Smooth muscle cell (in vitro differentiated cells): ENCODE data around the gene CRYBG1. TPM values are rescaled to one million over a fixed set of nuclear protein-coding genes. Genes with fewer than 3 reads are reported as not detected.

Experiments used
- DNase-seq: peaks from one replicate; lab custom pipeline; 2025; ENCODE audit not compliant: unreplicated experiment; lab: John Stamatoyannopoulos, UW
- H2AFZ ChIP-seq: fragments of 200-600 bp; sonication (generic); 2 replicates; pipeline ENCODE4 v1.6.0; 2016; ENCODE audit warnings: antibody characterized with exemption, low read depth, mild to moderate bottlenecking
- H3F3A ChIP-seq: fragments of 200-600 bp; sonication (generic); 2 replicates; pipeline ENCODE4 v1.6.0; 2017; ENCODE audit warnings: antibody characterized with exemption, low read depth
- H3K27ac ChIP-seq: fragments of 200-600 bp; sonication (generic); 2 replicates; pipeline ENCODE4 v1.5.1; 2016; ENCODE audit warnings: low read depth, mild to moderate bottlenecking
- H3K27me3 ChIP-seq: fragments of 200-600 bp; sonication (generic); 2 replicates; pipeline ENCODE4 v1.6.1; 2016; ENCODE audit warnings: low read depth, mild to moderate bottlenecking
- H3K36me3 ChIP-seq: fragments of 200-600 bp; sonication (generic); 2 replicates; pipeline ENCODE4 v1.5.1; 2016; ENCODE audit warnings: low read depth
- H3K4me1 ChIP-seq: fragments of 200-600 bp; sonication (generic); 2 replicates; pipeline ENCODE4 v1.5.1; 2016; ENCODE audit warnings: low read depth
- H3K4me2 ChIP-seq: fragments of 200-600 bp; sonication (generic); 2 replicates; pipeline ENCODE4 v1.6.0; 2016; ENCODE audit warnings: mild to moderate bottlenecking
- H3K4me3 ChIP-seq: fragments of 200-600 bp; sonication (generic); 2 replicates; pipeline ENCODE4 v1.5.1; 2016; ENCODE audit warnings: mild to moderate bottlenecking
- H3K79me2 ChIP-seq: fragments of 200-600 bp; sonication (generic); 2 replicates; pipeline ENCODE4 v1.6.0; 2016; ENCODE audit warnings: low read depth, mild to moderate bottlenecking
- H3K9ac ChIP-seq: fragments of 200-600 bp; sonication (generic); 2 replicates; pipeline ENCODE4 v1.6.0; 2016; ENCODE audit warnings: low read depth
- H3K9me3 ChIP-seq: fragments of 200-600 bp; sonication (generic); replicated peaks from 2 replicates; pipeline ENCODE4 v1.5.1; 2016; ENCODE audit warnings: low read depth
- H4K20me1 ChIP-seq: fragments of 200-600 bp; sonication (generic); 2 replicates; pipeline ENCODE4 v1.6.0; 2016; ENCODE audit warnings: low read depth
- CTCF ChIP-seq: fragments of 200-600 bp; sonication (generic); IDR thresholded peaks from 2 replicates; pipeline ENCODE4 v1.5.1; 2017; ENCODE audit warnings: borderline replicate concordance, mild to moderate bottlenecking, antibody characterized with exemption; ENCODE audit not compliant: insufficient read depth, poor library complexity, severe bottlenecking
- WGBS: methylation state at CpG from one replicate; pipeline ENCODE4 v1.1.7; 2016; ENCODE audit warnings: low lambda C conversion rate; 5-methylcytosine and 5-hydroxymethylcytosine counted together
- polyA plus RNA-seq: library from polyadenylated mRNA; unstranded; fragments of >200 nt; fragmentation: Nextera tagmentation; extraction: Ambion mirVana; gene quantifications from 2 replicates; pipeline ENCODE4 v1.2.1, GENCODE V29; 2016
- total RNA-seq: library from RNA; depleted of rRNA; stranded (reverse); fragments of >200 nt; gene quantifications from 2 replicates; pipeline ENCODE4 v1.2.3, GENCODE V29; 2014

CRYBG1 gene
- total and polyA plus RNA-seq, 2 experiments from 2014 or later: 0.98 to 11.9 TPM

GRCh38 chr6:106372838-106373501, 12.5 kb downstream of the CRYBG1 start:
- H4K20me1 ChIP-seq: no peaks in the 10 kb centered on the region
- H3K4me3 ChIP-seq: no peak overlapping the region
- H3K27me3 ChIP-seq: no peaks in the 10 kb centered on the region
- H3K9me3 ChIP-seq: no peaks in the 10 kb centered on the region
- no peaks in the 10 kb centered on the region for H3K36me3 ChIP-seq
- no peak overlapping the region for H3K4me2 ChIP-seq
- no peak overlapping the region for H3K9ac ChIP-seq
- H3F3A ChIP-seq: no peaks in the 10 kb centered on the region
- no peaks in the 10 kb centered on the region for H3K4me1 ChIP-seq
- DNase-seq: no peak
- 89% methylated on average over 4 of the region's 4 CpGs for WGBS
- H3K79me2 ChIP-seq: no peaks in the 10 kb centered on the region
- H2AFZ ChIP-seq: no peak overlapping the region
- TF ChIP-seq CTCF: no peak
- H3K27ac ChIP-seq: peak overlapping the region; percentile 11

- no peak for DNase-seq
- H3K9ac ChIP-seq: no peak overlapping the region
- no peaks in the 10 kb centered on the region for H4K20me1 ChIP-seq
- no peaks in the 10 kb centered on the region for H3K27me3 ChIP-seq
- no peaks in the 10 kb centered on the region for H3K4me1 ChIP-seq
- 94% methylated on average over 1 of the region's 1 CpG for WGBS
- H3K36me3 ChIP-seq: no peaks in the 10 kb centered on the region
- H3K79me2 ChIP-seq: no peaks in the 10 kb centered on the region
- no peak for TF ChIP-seq CTCF
- no peak overlapping the region for H3K4me3 ChIP-seq
- peak overlapping the region; percentile 11 for H3K27ac ChIP-seq
- no peak overlapping the region for H3K4me2 ChIP-seq
- H3F3A ChIP-seq: no peaks in the 10 kb centered on the region
- H2AFZ ChIP-seq: no peak overlapping the region
- H3K9me3 ChIP-seq: no peaks in the 10 kb centered on the region
These were observed 13.2 kb downstream of the CRYBG1 start for GRCh38 chr6:106373502-106374239.

GRCh38 chr6:106377061-106377540, 16.6 kb downstream of the CRYBG1 start:
- Histone ChIP-seq H3K4me1 (no peaks in the 10 kb centered on the region), H3K27ac (no peak overlapping the region), H3K27me3 (peaks cover 3% of the 10 kb centered on the region), H3F3A (no peaks in the 10 kb centered on the region), H3K9ac (no peak overlapping the region), H4K20me1 (no peaks in the 10 kb centered on the region), H3K9me3 (no peaks in the 10 kb centered on the region), H3K79me2 (no peaks in the 10 kb centered on the region), H2AFZ (no peak overlapping the region), H3K4me3 (no peak overlapping the region), H3K36me3 (no peaks in the 10 kb centered on the region), H3K4me2 (no peak overlapping the region)
- TF ChIP-seq CTCF: no peak
- 46% methylated on average over 5 of the region's 5 CpGs for WGBS
- DNase-seq: no peak
